GM23338 (cell line): Measurements from ENCODE around the gene XRCC6. TPM values are rescaled to one million over a fixed set of nuclear protein-coding genes. Genes with fewer than 3 reads are reported as not detected.
"Not testable (repeated sequence)": the region's sequence is repeated elsewhere in the genome, so short reads cannot be mapped to it uniquely, and the experiment has no call there.

ENCODE experiments used
- ATAC-seq: fragments of 200-7000 bp; cut with Tn5 transposase; 3 replicates; pipeline ENCODE4 v1.9.1; 2020
- DNase-seq: peaks from one replicate; pipeline ENCODE4 v3.0.0-alpha.2; 2015; ENCODE audit warnings: low spot score
- H2AFZ ChIP-seq: fragments of 200-600 bp; sonication (generic); 2 replicates; pipeline ENCODE4 v1.8.0; 2016; ENCODE audit warnings: antibody characterized with exemption, mild to moderate bottlenecking, moderate library complexity
- H3F3A ChIP-seq: fragments of 200-600 bp; sonication (generic); replicated peaks from 2 replicates; pipeline ENCODE4 v1.8.0; 2017; ENCODE audit warnings: antibody characterized with exemption, mixed run types, low read depth
- H3K27ac ChIP-seq: fragments of 200-600 bp; sonication (generic); 2 replicates; pipeline ENCODE4 v1.6.1; 2016; ENCODE audit warnings: low read depth
- H3K27me3 ChIP-seq: fragments of 200-600 bp; sonication (generic); 2 replicates; pipeline ENCODE4 v1.8.0; 2016; ENCODE audit warnings: mild to moderate bottlenecking, mixed run types, moderate library complexity; ENCODE audit not compliant: insufficient read depth
- H3K36me3 ChIP-seq: fragments of 200-600 bp; sonication (generic); 2 replicates; pipeline ENCODE4 v1.8.0; 2016; ENCODE audit warnings: mild to moderate bottlenecking; ENCODE audit not compliant: insufficient read depth
- H3K4me1 ChIP-seq: fragments of 200-600 bp; sonication (generic); 2 replicates; pipeline ENCODE4 v1.8.0; 2016; ENCODE audit warnings: mild to moderate bottlenecking, moderate library complexity; ENCODE audit not compliant: insufficient read depth
- H3K4me2 ChIP-seq: fragments of 200-600 bp; sonication (generic); 2 replicates; pipeline ENCODE4 v1.7.1; 2017; ENCODE audit warnings: mixed run types
- H3K4me3 ChIP-seq: fragments of 200-600 bp; sonication (generic); 2 replicates; pipeline ENCODE4 v1.6.1; 2016; ENCODE audit warnings: mixed run types
- H3K79me2 ChIP-seq: fragments of 200-600 bp; sonication (generic); replicated peaks from 2 replicates; pipeline ENCODE4 v1.8.0; 2017; ENCODE audit warnings: mild to moderate bottlenecking; ENCODE audit not compliant: insufficient read depth
- H3K9me2 ChIP-seq: fragments of 200-600 bp; sonication (generic); 2 replicates; pipeline ENCODE4 v1.8.0; 2017; ENCODE audit not compliant: insufficient read depth
- H4K20me1 ChIP-seq: fragments of 200-600 bp; sonication (generic); replicated peaks from 2 replicates; pipeline ENCODE4 v1.8.0; 2017; ENCODE audit warnings: mild to moderate bottlenecking; ENCODE audit not compliant: insufficient read depth
- H3K27ac Mint-ChIP-seq: 2 replicates; pipeline ENCODE4 v1.8.0; 2020; ENCODE audit warnings: inconsistent platforms, mild to moderate bottlenecking, moderate library complexity, mixed read lengths
- H3K27me3 Mint-ChIP-seq: 3 replicates; pipeline ENCODE4 v1.8.0; 2022; ENCODE audit warnings: low read depth, mild to moderate bottlenecking, moderate library complexity, mixed read lengths, inconsistent platforms; ENCODE audit not compliant: insufficient read depth, poor library complexity
- H3K36me3 Mint-ChIP-seq: 3 replicates; pipeline ENCODE4 v1.8.0; 2021; ENCODE audit warnings: low read depth, mild to moderate bottlenecking, inconsistent platforms, moderate library complexity, mixed read lengths
- H3K4me1 Mint-ChIP-seq: 3 replicates; pipeline ENCODE4 v1.8.0; 2020; ENCODE audit warnings: mild to moderate bottlenecking, inconsistent platforms, mixed read lengths
- H3K4me3 Mint-ChIP-seq: 3 replicates; pipeline ENCODE4 v1.8.0; 2021; ENCODE audit warnings: moderate library complexity, mild to moderate bottlenecking, inconsistent platforms, mixed read lengths
- H3K9me3 Mint-ChIP-seq: 3 replicates; pipeline ENCODE4 v1.8.0; 2020; ENCODE audit warnings: moderate library complexity, mild to moderate bottlenecking, inconsistent platforms, mixed read lengths
- CREB1 ChIP-seq: fragments of 250-450 bp; sonication (Bioruptor Pico); IDR thresholded peaks from 2 replicates; pipeline ENCODE4 v1.5.0; 2020; ENCODE audit warnings: low read depth, mild to moderate bottlenecking, moderate library complexity
- ETS1 ChIP-seq: IDR thresholded peaks from 2 replicates; pipeline ENCODE4 v1.6.1; 2016; ENCODE audit warnings: antibody characterized with exemption
- EZH2 ChIP-seq: fragments of 200-600 bp; sonication (generic); IDR thresholded peaks from one replicate; pipeline ENCODE4 v1.8.0; 2017; ENCODE audit warnings: antibody characterized with exemption, mild to moderate bottlenecking, low read depth; ENCODE audit not compliant: unreplicated experiment
- EZH2phosphoT487 ChIP-seq: fragments of 200-600 bp; sonication (generic); IDR thresholded peaks from one replicate; pipeline ENCODE4 v1.8.1; 2018; ENCODE audit warnings: antibody characterized with exemption; ENCODE audit not compliant: unreplicated experiment
- JUNB ChIP-seq: IDR thresholded peaks from one replicate; pipeline ENCODE4 v1.6.1; 2016; ENCODE audit warnings: antibody characterized with exemption; ENCODE audit not compliant: unreplicated experiment
- NANOG ChIP-seq: IDR thresholded peaks from 2 replicates; pipeline ENCODE4 v1.6.1; 2016; ENCODE audit warnings: antibody characterized with exemption, borderline replicate concordance
- POLR2AphosphoS5 ChIP-seq: IDR thresholded peaks from 2 replicates; pipeline ENCODE4 v1.6.1; 2016; ENCODE audit warnings: antibody characterized with exemption, low read depth
- REST ChIP-seq: IDR thresholded peaks from one replicate; pipeline ENCODE4 v1.6.1; 2018; ENCODE audit warnings: antibody characterized with exemption; ENCODE audit not compliant: unreplicated experiment
- STAT1 ChIP-seq: IDR thresholded peaks from one replicate; pipeline ENCODE4 v1.6.1; 2016; ENCODE audit warnings: antibody characterized with exemption; ENCODE audit not compliant: unreplicated experiment
- ZNF114 ChIP-seq: fragments of 250-450 bp; sonication (Bioruptor Pico); IDR thresholded peaks from 2 replicates; pipeline ENCODE4 v1.5.0; 2020; ENCODE audit warnings: mild to moderate bottlenecking, moderate library complexity
- polyA plus RNA-seq: library from polyadenylated mRNA; unstranded; fragments of >200 nt; fragmentation: Nextera tagmentation; extraction: Ambion mirVana; gene quantifications from 2 replicates; pipeline ENCODE4 v1.2.1, GENCODE V29; 2016
- total RNA-seq: library from RNA; depleted of rRNA; stranded (reverse); fragments of >200 nt; shearing (Covaris generic); gene quantifications from 2 replicates; pipeline ENCODE4 v1.2.3, GENCODE V29; 2014

XRCC6 gene
- total and polyA plus RNA-seq, 2 experiments from 2014 or later, result 351 to 498 TPM

DNA sequence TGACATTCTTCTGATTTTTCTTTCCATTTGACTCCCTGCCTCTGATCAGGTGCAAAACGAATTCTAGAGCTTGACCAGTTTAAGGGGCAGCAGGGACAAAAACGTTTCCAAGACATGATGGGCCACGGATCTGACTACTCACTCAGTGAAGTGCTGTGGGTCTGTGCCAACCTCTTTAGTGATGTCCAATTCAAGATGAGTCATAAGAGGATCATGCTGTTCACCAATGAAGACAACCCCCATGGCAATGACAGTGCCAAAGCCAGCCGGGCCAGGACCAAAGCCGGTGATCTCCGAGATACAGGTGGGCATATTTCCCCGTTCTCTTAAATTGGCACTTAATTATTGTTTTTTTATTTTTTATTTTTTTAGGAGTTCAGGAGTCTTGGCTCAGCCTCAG is 15.4 kb downstream of the XRCC6 start:
- Mint-ChIP-seq H3K9me3 (peaks cover 6% of the 10 kb centered on the region; the same call in 2 of the 3 replicates), H3K4me1 (no peaks in the 10 kb centered on the region), H3K36me3 (peaks cover 91% of the 10 kb centered on the region), H3K27me3 (peaks cover 4% of the 10 kb centered on the region), H3K4me3 (no peak overlapping the region), H3K27ac (no peak overlapping the region)
- Histone ChIP-seq H3K27me3 (no peaks in the 10 kb centered on the region), H3F3A (no peaks in the 10 kb centered on the region; the same call in 1 of the 2 replicates), H3K4me2 (no peak overlapping the region), H3K79me2 (peaks cover 53% of the 10 kb centered on the region), H3K36me3 (peaks cover 64% of the 10 kb centered on the region), H4K20me1 (peaks cover 29% of the 10 kb centered on the region), H3K4me1 (no peaks in the 10 kb centered on the region), H3K4me3 (no peak overlapping the region), H3K9me2 (no peaks in the 10 kb centered on the region), H3K27ac (no peak overlapping the region), H2AFZ (no peak overlapping the region)
- ATAC-seq (no peak), DNase-seq (no peak)
- no peak for TF ChIP-seq STAT1
- TF ChIP-seq NANOG, result no peak
- TF ChIP-seq EZH2phosphoT487, result no peak
- no peak for TF ChIP-seq EZH2
- no peak for TF ChIP-seq JUNB
- TF ChIP-seq ZNF114 (CRISPR knock-in tag), result no peak
- TF ChIP-seq POLR2AphosphoS5, result no peak
- TF ChIP-seq CREB1, result no peak
- no peak for TF ChIP-seq ETS1
- TF ChIP-seq REST, result no peak

DNA sequence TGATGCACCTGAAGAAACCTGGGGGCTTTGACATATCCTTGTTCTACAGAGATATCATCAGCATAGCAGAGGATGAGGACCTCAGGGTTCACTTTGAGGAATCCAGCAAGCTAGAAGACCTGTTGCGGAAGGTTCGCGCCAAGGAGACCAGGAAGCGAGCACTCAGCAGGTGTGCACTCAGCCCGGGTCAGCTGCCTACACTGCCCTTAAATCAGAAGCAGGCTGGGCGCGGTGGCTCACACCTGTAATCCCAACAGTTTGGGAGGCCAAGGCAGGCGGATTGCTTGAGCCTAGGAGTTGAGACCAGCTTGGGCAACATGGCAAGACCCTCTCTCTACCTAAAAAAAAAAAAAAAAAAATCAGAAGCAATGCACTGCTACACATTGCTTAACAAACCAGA is 16.5 kb downstream of the XRCC6 start:
- not testable (repeated sequence) for H2AFZ ChIP-seq, H3K9me2 ChIP-seq, ATAC-seq, H3K4me1 ChIP-seq, H3K27me3 ChIP-seq, H3K4me2 ChIP-seq, H3K4me1 Mint-ChIP-seq, H3K9me3 Mint-ChIP-seq, H3K27me3 Mint-ChIP-seq, H3F3A ChIP-seq, DNase-seq, H3K4me3 ChIP-seq, H3K27ac ChIP-seq, H3K27ac Mint-ChIP-seq, H3K4me3 Mint-ChIP-seq
- Histone ChIP-seq H3K36me3 (peaks cover 71% of the 10 kb centered on the region), H4K20me1 (peaks cover 36% of the 10 kb centered on the region), H3K79me2 (peaks cover 58% of the 10 kb centered on the region)
- peaks cover 91% of the 10 kb centered on the region for H3K36me3 Mint-ChIP-seq
